Stimulated activated CD8-positive, alpha-beta memory T cell treated with anti-CD3 and anti-CD28 coated beads, Interleukin-7, amount 100 ng/mL, for 48 hours (primary cell): Measurements from ENCODE around the gene KIAA2012.
"Not testable (repeated sequence)": the region's sequence is repeated elsewhere in the genome, so short reads cannot be mapped to it uniquely, and the experiment has no call there.

Experiments
- DNase-seq, 2 donors: peaks; one replicate each; pipeline ENCODE4 v3.0.0-alpha.2; 2020; ENCODE audit warnings: low read depth in 1 of 2; ENCODE audit errors: extremely low read depth in 1 of 2

KIAA2012 gene

GRCh38 chr2:202114291-202114690, 41.2 kb downstream of the KIAA2012 start:
- no peak for DNase-seq

GRCh38 chr2:202114795-202115194, 41.7 kb downstream of the KIAA2012 start:
- no peak for DNase-seq

GRCh38 chr2:202115479-202115971, 42.5 kb downstream of the KIAA2012 start:
- DNase-seq, result no peak

- DNase-seq, result no peak
These were observed 43.6 kb downstream of the KIAA2012 start for GRCh38 chr2:202116691-202117090.

GRCh38 chr2:202118168-202118567, 45.1 kb downstream of the KIAA2012 start:
- no peak for DNase-seq

GRCh38 chr2:202120828-202121227, 47.8 kb downstream of the KIAA2012 start:
- DNase-seq, result no peak

- no peak for DNase-seq
These were observed 48.6 kb downstream of the KIAA2012 start for GRCh38 chr2:202121532-202122162.

- DNase-seq, result no peak
These were observed 49.1 kb downstream of the KIAA2012 start for GRCh38 chr2:202122163-202122540.

GRCh38 chr2:202122980-202123720, 50.1 kb downstream of the KIAA2012 start:
- DNase-seq, result no peak

- no peak for DNase-seq
These were observed 51.2 kb downstream of the KIAA2012 start for GRCh38 chr2:202124286-202124685.

- no peak for DNase-seq
These were observed 54.8 kb downstream of the KIAA2012 start for GRCh38 chr2:202127687-202128331.

GRCh38 chr2:202129841-202130240, 56.8 kb downstream of the KIAA2012 start:
- DNase-seq, result no peak

- no peak for DNase-seq
These were observed 60.3 kb downstream of the KIAA2012 start for GRCh38 chr2:202133200-202133908.

- DNase-seq, result no peak
These were observed 60.8 kb downstream of the KIAA2012 start for GRCh38 chr2:202133909-202134265.

- DNase-seq, result no peak
These were observed 62.2 kb downstream of the KIAA2012 start for GRCh38 chr2:202135091-202135874.

GRCh38 chr2:202136039-202136438, 63.0 kb downstream of the KIAA2012 start:
- not testable (repeated sequence) for DNase-seq

- no peak for DNase-seq
These were observed 63.5 kb downstream of the KIAA2012 start for GRCh38 chr2:202136526-202136925.

GRCh38 chr2:202140522-202141252, 67.6 kb downstream of the KIAA2012 start:
- DNase-seq, result no peak

GRCh38 chr2:202141329-202141947, 68.4 kb downstream of the KIAA2012 start:
- DNase-seq, result no peak
